Keratinocyte (primary cell): Measurements from ENCODE around the gene BRD8. TPM values are rescaled to one million over a fixed set of nuclear protein-coding genes. Genes with fewer than 3 reads are reported as not detected.

ENCODE experiments used
- DNase-seq: peaks from one replicate; pipeline ENCODE4 v3.0.0-alpha.2; 2011; ENCODE audit warnings: low read depth, missing footprints, low spot score
- FAIRE-seq: peaks from 2 replicates; lab custom pipeline; 2011; peaks lifted over from hg19 to GRCh38; lab: Jason Lieb, UNC
- H2AFZ ChIP-seq: 2 replicates; pipeline ENCODE4 v1.6.0; 2012; ENCODE audit warnings: low read length, control low read depth, inconsistent platforms; ENCODE audit not compliant: control insufficient read depth
- H3K27ac ChIP-seq: 2 replicates; pipeline ENCODE4 v1.5.1; 2011; ENCODE audit warnings: low read length; ENCODE audit not compliant: control insufficient read depth, insufficient read depth
- H3K27me3 ChIP-seq: 3 replicates; pipeline ENCODE4 v1.6.0; 2011; ENCODE audit warnings: low read length; ENCODE audit not compliant: control insufficient read depth, insufficient read depth; ENCODE audit errors: extremely low read depth
- H3K36me3 ChIP-seq, 2 experiments: 2 replicates in 1 of 2; 3 replicates in 1 of 2; pipeline ENCODE4 v1.5.1; 2011; ENCODE audit warnings: low read length in 2 of 2, mild to moderate bottlenecking in 1 of 2; ENCODE audit not compliant: control insufficient read depth in 2 of 2, insufficient read depth in 2 of 2; ENCODE audit errors: extremely low read depth in 1 of 2
- H3K4me1 ChIP-seq: 3 replicates; pipeline ENCODE4 v1.5.1; 2011; ENCODE audit warnings: low read length; ENCODE audit not compliant: control insufficient read depth, insufficient read depth; ENCODE audit errors: extremely low read depth
- H3K4me2 ChIP-seq: 3 replicates; pipeline ENCODE4 v1.6.0; 2011; ENCODE audit warnings: low read depth, low read length; ENCODE audit not compliant: control insufficient read depth, insufficient read depth; ENCODE audit errors: extremely low read depth
- H3K4me3 ChIP-seq, 3 experiments: fragments of 200-600 bp in 1 of 3; sonication (generic) in 1 of 3; 2 replicates in 2 of 3; 3 replicates in 1 of 3; pipeline ENCODE4 v1.5.1; 2011 to 2016; ENCODE audit warnings: low read length in 3 of 3, mild to moderate bottlenecking in 3 of 3, control low read depth in 2 of 3, inconsistent platforms in 1 of 3, low read depth in 1 of 3, mixed read lengths in 1 of 3, mixed run types in 1 of 3, moderate library complexity in 1 of 3; ENCODE audit not compliant: control insufficient read depth in 2 of 3, insufficient read depth in 2 of 3; ENCODE audit errors: extremely low read depth in 1 of 3
- H3K79me2 ChIP-seq: 2 replicates; pipeline ENCODE4 v1.6.0; 2012; ENCODE audit warnings: low read length; ENCODE audit not compliant: control insufficient read depth, insufficient read depth
- H3K9ac ChIP-seq: 3 replicates; pipeline ENCODE4 v1.6.0; 2011; ENCODE audit warnings: low read length; ENCODE audit not compliant: control insufficient read depth, insufficient read depth; ENCODE audit errors: extremely low read depth
- H3K9me1 ChIP-seq: 3 replicates; pipeline ENCODE4 v1.6.0; 2011; ENCODE audit warnings: low read length; ENCODE audit not compliant: control insufficient read depth, insufficient read depth; ENCODE audit errors: extremely low read depth
- H3K9me3 ChIP-seq: 2 replicates; pipeline ENCODE4 v1.5.1; 2012; ENCODE audit warnings: low read depth, low read length; ENCODE audit not compliant: control insufficient read depth
- H4K20me1 ChIP-seq: 3 replicates; pipeline ENCODE4 v1.6.0; 2011; ENCODE audit warnings: low read length; ENCODE audit not compliant: control insufficient read depth, insufficient read depth; ENCODE audit errors: extremely low read depth
- EZH2 ChIP-seq: IDR thresholded peaks from one replicate; pipeline ENCODE4 v1.6.1; 2012; ENCODE audit warnings: inconsistent platforms, mild to moderate bottlenecking, low read length, moderate library complexity
- dilution Hi-C: fragments of 300-500 bp; cut with MboI; formaldehyde crosslinking; loops from one replicate; pipeline ENCODE4 v1.7.0; 2020; ENCODE audit warnings: low sequenced_read_pairs; ENCODE audit not compliant: extremely low pct_ligation_motif_present
- polyA plus RNA-seq, 5 experiments: library from polyadenylated mRNA; depleted of rRNA in 3 of 5; stranded (reverse) in 3 of 5; stranded (forward) in 1 of 5; unstranded in 1 of 5; fragments of >200 nt; gene quantifications; 1 replicate in 1 of 5; 2 replicates in 3 of 5; 3 replicates in 1 of 5; pipeline versions ENCODE4 v1.2.1 to v1.2.3, GENCODE V29; 2011 to 2012; ENCODE audit warnings: missing spikeins in 2 of 5, low read depth in 1 of 5, low replicate concordance in 1 of 5
- TF ChIP-seq, protein P1 (sequence below), 3 experiments: IDR thresholded peaks in 1 of 3; conservative IDR thresholded peaks in 1 of 3; optimal IDR thresholded peaks in 1 of 3; 2 replicates in 2 of 3; 3 replicates in 1 of 3; pipeline versions ENCODE3 to v1.5.1; 2011; ENCODE audit warnings: low read length in 3 of 3, mild to moderate bottlenecking in 3 of 3, moderate library complexity in 2 of 3, control low read depth in 1 of 3, inconsistent platforms in 1 of 3; ENCODE audit not compliant: insufficient read depth in 2 of 3; ENCODE audit errors: extremely low read depth in 1 of 3

The BRD8 gene
- polyA plus RNA-seq, 1 donor (not counting 4 experiments of a cell fraction or from before 2014, with no cell fraction given): 36.4 TPM

DNA sequence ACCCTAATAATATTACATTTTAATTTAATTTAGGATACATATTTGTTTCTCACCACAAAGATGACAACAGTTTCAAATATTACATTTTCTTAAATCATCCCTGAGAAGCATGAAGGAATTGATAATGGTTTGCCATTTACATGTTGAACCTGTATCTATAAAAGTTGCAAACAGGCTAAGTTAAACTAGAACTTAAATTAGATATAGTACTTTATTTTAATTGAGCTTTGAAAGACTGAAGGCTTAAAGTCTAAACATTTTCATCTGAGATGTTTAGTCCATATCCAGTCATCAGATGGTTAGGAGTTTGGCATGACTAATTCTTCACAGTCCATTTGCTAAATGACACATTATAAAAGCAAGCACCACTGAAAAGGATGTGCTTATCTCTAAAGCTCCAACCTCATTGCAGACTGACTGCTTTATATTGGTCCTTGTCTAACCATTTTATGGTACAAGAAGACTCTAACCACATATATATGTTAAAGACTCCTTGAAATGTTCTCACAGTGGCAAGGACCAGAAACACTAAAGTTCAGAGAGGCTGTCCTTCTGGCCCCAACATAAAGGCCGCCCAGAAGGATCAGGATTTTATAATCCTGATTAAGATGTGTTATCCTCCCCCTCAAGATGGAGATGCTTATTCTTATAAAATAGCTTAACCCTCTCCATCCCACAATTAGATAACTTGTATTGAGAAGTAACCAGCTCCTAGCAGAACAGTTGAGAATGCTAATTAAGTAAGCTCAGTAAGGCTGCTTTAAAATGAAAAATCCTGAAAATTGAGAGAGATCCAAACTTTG is 68.8 kb downstream of the BRD8 start:
- no peak for DNase-seq

DNA sequence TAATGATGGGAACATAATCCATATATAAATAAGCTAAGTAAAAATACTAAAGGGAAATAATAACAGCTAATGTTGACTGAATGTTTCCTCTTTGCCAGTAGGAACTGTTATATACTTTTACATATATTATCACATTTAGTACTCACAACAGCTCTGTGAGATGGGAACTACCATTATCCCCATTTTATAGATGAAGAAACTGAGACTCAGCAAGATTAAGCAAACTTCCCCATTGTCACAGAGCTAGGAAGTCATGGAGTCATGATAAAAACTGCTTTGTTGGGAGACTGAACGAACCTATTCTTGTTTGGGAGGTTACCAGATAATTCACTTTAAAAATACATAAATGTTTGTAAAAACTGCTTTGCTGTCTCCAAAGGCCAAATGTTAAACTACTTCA is 71.2 kb downstream of the BRD8 start:
- Histone ChIP-seq H3K4me2 (no peak overlapping the region), H2AFZ (no peak overlapping the region), H3K4me1 (no peaks in the 10 kb centered on the region), H3K9me3 (no peaks in the 10 kb centered on the region), H3K9ac (no peak overlapping the region), H3K27ac (no peak overlapping the region), H3K4me3 (no peak overlapping the region), H3K79me2 (no peaks in the 10 kb centered on the region), H3K27me3 (no peaks in the 10 kb centered on the region), H3K9me1 (no peaks in the 10 kb centered on the region), H4K20me1 (no peaks in the 10 kb centered on the region), H3K36me3 (no peaks in the 10 kb centered on the region)
- DNase-seq (no peak), FAIRE-seq (no peak)
- TF ChIP-seq, protein P1, sequence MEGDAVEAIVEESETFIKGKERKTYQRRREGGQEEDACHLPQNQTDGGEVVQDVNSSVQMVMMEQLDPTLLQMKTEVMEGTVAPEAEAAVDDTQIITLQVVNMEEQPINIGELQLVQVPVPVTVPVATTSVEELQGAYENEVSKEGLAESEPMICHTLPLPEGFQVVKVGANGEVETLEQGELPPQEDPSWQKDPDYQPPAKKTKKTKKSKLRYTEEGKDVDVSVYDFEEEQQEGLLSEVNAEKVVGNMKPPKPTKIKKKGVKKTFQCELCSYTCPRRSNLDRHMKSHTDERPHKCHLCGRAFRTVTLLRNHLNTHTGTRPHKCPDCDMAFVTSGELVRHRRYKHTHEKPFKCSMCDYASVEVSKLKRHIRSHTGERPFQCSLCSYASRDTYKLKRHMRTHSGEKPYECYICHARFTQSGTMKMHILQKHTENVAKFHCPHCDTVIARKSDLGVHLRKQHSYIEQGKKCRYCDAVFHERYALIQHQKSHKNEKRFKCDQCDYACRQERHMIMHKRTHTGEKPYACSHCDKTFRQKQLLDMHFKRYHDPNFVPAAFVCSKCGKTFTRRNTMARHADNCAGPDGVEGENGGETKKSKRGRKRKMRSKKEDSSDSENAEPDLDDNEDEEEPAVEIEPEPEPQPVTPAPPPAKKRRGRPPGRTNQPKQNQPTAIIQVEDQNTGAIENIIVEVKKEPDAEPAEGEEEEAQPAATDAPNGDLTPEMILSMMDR (optimal IDR thresholded peaks at IDR 0.05 in 1 of 3, IDR thresholded peaks at IDR 0.05 in 1 of 3, conservative IDR thresholded peaks at IDR 0.05 in 1 of 3; ENCODE audit: extremely low read depth in 1 of 3, insufficient read depth in 2 of 3, low read length in 3 of 3): no peak
- TF ChIP-seq EZH2: no peak
- dilution Hi-C loops: no loop called here

More for the DNA sequence above, 68.8 kb downstream of the BRD8 start:
- Histone ChIP-seq H3K4me2 (no peak overlapping the region), H3K27ac (no peak overlapping the region), H3K79me2 (no peaks in the 10 kb centered on the region), H3K27me3 (no peaks in the 10 kb centered on the region), H4K20me1 (no peaks in the 10 kb centered on the region), H3K9me1 (no peaks in the 10 kb centered on the region), H3K4me3 (no peak overlapping the region), H3K9me3 (no peaks in the 10 kb centered on the region), H2AFZ (no peak overlapping the region), H3K36me3 (no peaks in the 10 kb centered on the region), H3K9ac (no peak overlapping the region), H3K4me1 (no peaks in the 10 kb centered on the region)
- no peak for FAIRE-seq
- dilution Hi-C loops: no loop called here
- TF ChIP-seq, protein P1 (optimal IDR thresholded peaks at IDR 0.05 in 1 of 3, IDR thresholded peaks at IDR 0.05 in 1 of 3, conservative IDR thresholded peaks at IDR 0.05 in 1 of 3; ENCODE audit: extremely low read depth in 1 of 3, insufficient read depth in 2 of 3, low read length in 3 of 3): no peak
- TF ChIP-seq EZH2: no peak
